Prostate gland (tissue), 2 donors: ENCODE measurements around the gene MAD2L1BP. TPM values are rescaled to one million over a fixed set of nuclear protein-coding genes. Genes with fewer than 3 reads are reported as not detected.

Experiments used
- DNase-seq: peaks from one replicate; pipeline ENCODE4 v3.0.0-alpha.2; 2019; ENCODE audit warnings: low spot score
- H3K27ac ChIP-seq, 2 donors: fragments of 200-600 bp; sonication (generic); 2 replicates each; pipeline ENCODE4 v1.5.1; 2017 to 2019
- H3K27me3 ChIP-seq: fragments of 200-600 bp; sonication (generic); replicated peaks from 2 replicates; pipeline ENCODE4 v1.5.1; 2019; ENCODE audit not compliant: insufficient read depth
- H3K36me3 ChIP-seq, 2 donors: fragments of 200-600 bp; sonication (generic); 1 replicate in 1 of 2; 2 replicates in 1 of 2; pipeline versions ENCODE4 v1.5.1 to v1.8.1; 2017 to 2019
- H3K4me1 ChIP-seq: fragments of 200-600 bp; sonication (generic); replicated peaks from 2 replicates; pipeline ENCODE4 v1.5.1; 2019
- H3K4me3 ChIP-seq, 2 donors: fragments of 200-600 bp; sonication (generic); 2 replicates each; pipeline ENCODE4 v1.5.1; 2017 to 2019
- H3K9me3 ChIP-seq: fragments of 200-600 bp; sonication (generic); 2 replicates; pipeline ENCODE4 v1.5.1; 2017
- CTCF ChIP-seq, 4 experiments: fragments of 200-600 bp in 2 of 4; fragments of 450-650 bp in 2 of 4; sonication (generic) in 2 of 4; IDR thresholded peaks; 1 replicate in 3 of 4; 2 replicates in 1 of 4; pipeline ENCODE4 v1.5.1; 2016 to 2019; ENCODE audit warnings: antibody characterized with exemption in 4 of 4, mild to moderate bottlenecking in 2 of 4, moderate library complexity in 2 of 4
- POLR2A ChIP-seq: fragments of 450-650 bp; IDR thresholded peaks from one replicate; pipeline ENCODE4 v1.6.1; 2016; ENCODE audit warnings: antibody characterized with exemption, mild to moderate bottlenecking
- POLR2AphosphoS5 ChIP-seq: sonication (generic); formaldehyde crosslinking; IDR thresholded peaks from one replicate; pipeline ENCODE4 v1.6.1; 2017; ENCODE audit warnings: antibody characterized with exemption
- WGBS: methylation state at CpG from one replicate; pipeline ENCODE4 v1.1.5; 2018; 5-methylcytosine and 5-hydroxymethylcytosine counted together
- intact Hi-C: fragments of 100-400 bp; cut with DNase I; formaldehyde crosslinking; loops from one replicate; pipeline ENCODE4 v1.14.2; 2022
- total RNA-seq, 2 donors: library from RNA; depleted of rRNA; stranded (reverse); fragments of >200 nt; gene quantifications; one replicate each; pipeline ENCODE4 v1.1.0, GENCODE V29; 2016

The MAD2L1BP gene
- total RNA-seq, 2 donors from 2014 or later: 24.9 to 46.8 TPM

- no peak overlapping the region for H3K27ac ChIP-seq
- 93% methylated on average over 12 of the region's 12 CpGs for WGBS
- no peaks in the 10 kb centered on the region for H3K9me3 ChIP-seq
- TF ChIP-seq POLR2AphosphoS5 (no peak), CTCF (IDR thresholded peaks at IDR 0.05) (no peak), POLR2A (no peak)
- H3K4me1 ChIP-seq: no peaks in the 10 kb centered on the region
- intact Hi-C loops: no loop called here
- H3K4me3 ChIP-seq: no peak overlapping the region
- peaks cover 7 to 12% of the 10 kb centered on the region in 2 donors for H3K36me3 ChIP-seq
- no peak for DNase-seq
- H3K27me3 ChIP-seq: no peaks in the 10 kb centered on the region
Observed at GRCh38 chr6:43621078-43621835, 14.4 kb upstream of the MAD2L1BP start.

GRCh38 chr6:43621836-43622180 is 13.8 kb upstream of the MAD2L1BP start:
- H3K4me3 ChIP-seq: no peak overlapping the region
- intact Hi-C loops: no loop called here
- no peak overlapping the region for H3K27ac ChIP-seq
- peaks cover 7 to 12% of the 10 kb centered on the region in 2 donors for H3K36me3 ChIP-seq
- TF ChIP-seq POLR2A: no peak
- TF ChIP-seq POLR2AphosphoS5: no peak
- TF ChIP-seq CTCF (IDR thresholded peaks at IDR 0.05): no peak
- H3K4me1 ChIP-seq: no peaks in the 10 kb centered on the region
- H3K27me3 ChIP-seq: no peaks in the 10 kb centered on the region
- no peaks in the 10 kb centered on the region for H3K9me3 ChIP-seq
- no peak for DNase-seq
- WGBS: 96% methylated on average over 10 of the region's 10 CpGs

GRCh38 chr6:43622541-43622940 is 13.1 kb upstream of the MAD2L1BP start:
- DNase-seq: no peak
- peaks cover 5% of the 10 kb centered on the region for H3K4me1 ChIP-seq
- no peaks in the 10 kb centered on the region for H3K9me3 ChIP-seq
- WGBS: 92% methylated on average over 10 of the region's 10 CpGs
- intact Hi-C loops: no loop called here
- H3K4me3 ChIP-seq: no peak overlapping the region
- peaks cover 7 to 12% of the 10 kb centered on the region in 2 donors for H3K36me3 ChIP-seq
- H3K27ac ChIP-seq: no peak overlapping the region
- TF ChIP-seq POLR2A (no peak), POLR2AphosphoS5 (no peak), CTCF (IDR thresholded peaks at IDR 0.05) (no peak)
- H3K27me3 ChIP-seq: no peaks in the 10 kb centered on the region

- TF ChIP-seq POLR2AphosphoS5 (no peak), CTCF (IDR thresholded peaks at IDR 0.05) (no peak), POLR2A (no peak)
- 84% methylated on average over 12 of the region's 12 CpGs for WGBS
- Histone ChIP-seq H3K4me3 (no peak overlapping the region), H3K36me3 (peaks cover 7 to 12% of the 10 kb centered on the region in 2 donors), H3K9me3 (no peaks in the 10 kb centered on the region), H3K4me1 (peaks cover 9% of the 10 kb centered on the region), H3K27ac (no peak overlapping the region), H3K27me3 (no peaks in the 10 kb centered on the region)
- intact Hi-C loops: no loop called here
- no peak for DNase-seq
Observed at GRCh38 chr6:43623880-43624785, 11.5 kb upstream of the MAD2L1BP start.
